Measurements from ENCODE around the gene EXOSC10. TPM values are rescaled to one million over a fixed set of nuclear protein-coding genes. Genes with fewer than 3 reads are reported as not detected.
"Not testable (repeated sequence)": the region's sequence is repeated elsewhere in the genome, so short reads cannot be mapped to it uniquely, and the experiment has no call there.

The EXOSC10 gene
- total RNA-seq, 1 donor from 2014 or later: 104 TPM

DNA sequence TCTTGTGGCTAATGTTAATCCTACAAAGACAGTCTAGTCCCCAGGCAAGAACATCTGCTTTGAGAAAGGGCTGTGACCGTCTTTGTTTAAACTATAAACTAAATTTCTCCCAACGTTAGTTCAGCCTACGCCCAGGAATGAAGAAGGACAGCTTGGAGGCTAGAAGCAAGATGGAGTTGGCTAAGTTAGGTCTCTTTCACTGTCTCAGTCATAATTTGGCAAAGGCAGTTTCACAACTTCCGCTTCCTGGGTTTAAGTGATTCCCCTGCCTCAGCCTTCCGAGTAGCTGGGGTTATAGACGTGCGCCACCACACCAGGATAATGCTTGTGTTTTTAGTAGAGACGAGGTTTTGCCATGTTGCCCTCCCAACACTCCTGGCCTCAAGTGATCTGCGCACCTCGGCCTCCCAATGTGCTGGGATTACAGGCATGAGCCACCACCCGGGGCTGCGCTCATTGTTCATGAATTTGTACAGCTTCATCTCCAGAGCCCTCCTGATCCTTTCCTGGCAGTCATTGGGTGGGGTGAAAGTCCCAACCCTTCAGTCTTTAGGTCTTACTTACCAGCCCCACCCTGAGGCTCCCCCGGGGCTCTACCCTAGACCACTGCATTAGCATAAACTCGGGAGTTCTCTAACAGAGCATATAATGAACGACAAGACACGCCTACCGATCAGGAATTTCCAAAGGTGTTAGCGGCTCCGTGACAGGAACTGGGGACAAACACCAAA lies 47.7 kb downstream of the EXOSC10 start:
- H3K9me3 Mint-ChIP-seq (ENCODE audit: low read depth): no peaks in the 10 kb centered on the region
- TF ChIP-seq, protein P1, sequence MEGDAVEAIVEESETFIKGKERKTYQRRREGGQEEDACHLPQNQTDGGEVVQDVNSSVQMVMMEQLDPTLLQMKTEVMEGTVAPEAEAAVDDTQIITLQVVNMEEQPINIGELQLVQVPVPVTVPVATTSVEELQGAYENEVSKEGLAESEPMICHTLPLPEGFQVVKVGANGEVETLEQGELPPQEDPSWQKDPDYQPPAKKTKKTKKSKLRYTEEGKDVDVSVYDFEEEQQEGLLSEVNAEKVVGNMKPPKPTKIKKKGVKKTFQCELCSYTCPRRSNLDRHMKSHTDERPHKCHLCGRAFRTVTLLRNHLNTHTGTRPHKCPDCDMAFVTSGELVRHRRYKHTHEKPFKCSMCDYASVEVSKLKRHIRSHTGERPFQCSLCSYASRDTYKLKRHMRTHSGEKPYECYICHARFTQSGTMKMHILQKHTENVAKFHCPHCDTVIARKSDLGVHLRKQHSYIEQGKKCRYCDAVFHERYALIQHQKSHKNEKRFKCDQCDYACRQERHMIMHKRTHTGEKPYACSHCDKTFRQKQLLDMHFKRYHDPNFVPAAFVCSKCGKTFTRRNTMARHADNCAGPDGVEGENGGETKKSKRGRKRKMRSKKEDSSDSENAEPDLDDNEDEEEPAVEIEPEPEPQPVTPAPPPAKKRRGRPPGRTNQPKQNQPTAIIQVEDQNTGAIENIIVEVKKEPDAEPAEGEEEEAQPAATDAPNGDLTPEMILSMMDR (IDR thresholded peaks at IDR 0.05; ENCODE audit: unreplicated experiment): no peak
- peaks cover 5% of the 10 kb centered on the region for H3K4me1 Mint-ChIP-seq (ENCODE audit: low read depth)
- H3K27me3 Mint-ChIP-seq: no peaks in the 10 kb centered on the region
- H3K4me3 Mint-ChIP-seq (ENCODE audit: low read depth): no peak overlapping the region
- H3K27ac Mint-ChIP-seq: no peak overlapping the region
- peaks cover 2% of the 10 kb centered on the region for H3K36me3 Mint-ChIP-seq (ENCODE audit: insufficient read depth)
- DNase-seq (ENCODE audit: low spot score, unreplicated experiment): no peak

GRCh38 chr1:11051121-11051520 lies 48.5 kb downstream of the EXOSC10 start:
- DNase-seq (ENCODE audit: low spot score, unreplicated experiment); H3K27me3 Mint-ChIP-seq; H3K27ac Mint-ChIP-seq; H3K4me1 Mint-ChIP-seq (ENCODE audit: low read depth); H3K36me3 Mint-ChIP-seq (ENCODE audit: insufficient read depth); H3K9me3 Mint-ChIP-seq (ENCODE audit: low read depth); H3K4me3 Mint-ChIP-seq (ENCODE audit: low read depth): not testable (repeated sequence)

DNA sequence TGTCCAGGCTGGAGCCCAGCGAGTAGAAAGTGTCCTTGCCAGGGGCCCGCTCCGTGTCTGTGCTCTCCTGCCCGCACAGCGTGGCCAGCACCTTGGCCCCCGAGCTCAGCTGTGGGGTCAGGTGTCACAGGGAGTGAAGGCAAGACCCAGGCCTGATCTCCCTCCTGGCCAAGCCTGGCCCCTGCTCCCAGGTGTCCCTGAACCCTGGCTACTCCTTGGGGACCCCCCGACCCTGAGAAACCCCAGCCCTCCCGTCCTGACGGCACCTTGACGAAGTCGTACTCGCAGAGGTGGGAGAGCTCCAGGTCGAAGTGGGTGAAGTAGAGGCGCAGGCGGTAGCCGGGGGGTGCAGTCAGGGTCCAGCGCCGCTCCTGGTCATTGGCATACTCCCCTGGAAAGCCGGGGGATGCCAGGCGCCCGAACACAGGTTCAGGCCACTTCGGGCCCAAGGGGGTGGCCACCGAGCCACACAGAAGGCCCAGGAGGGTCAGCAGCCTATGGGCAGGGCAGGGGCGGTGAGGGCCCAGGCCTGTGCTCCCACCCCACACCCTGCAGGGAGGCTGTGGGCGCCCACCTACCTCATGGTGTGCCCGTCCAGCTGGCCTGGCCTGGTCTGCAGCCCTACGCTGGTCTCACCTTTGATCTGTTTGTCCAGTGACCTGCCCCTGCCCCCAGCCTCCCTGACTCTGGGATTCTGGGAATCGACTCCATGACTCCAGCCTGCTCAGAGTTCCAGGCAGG lies 52.9 kb downstream of the EXOSC10 start, which contains the start of gene MASP2:
Gene MASP2, minus strand, starts transcription at position 615 of the 741 bp plus-strand sequence. Its CDS starts 32 bp downstream, at position 583.
- H3K27me3 Mint-ChIP-seq: no peaks in the 10 kb centered on the region
- no peaks in the 10 kb centered on the region for H3K9me3 Mint-ChIP-seq (ENCODE audit: low read depth)
- no peak for DNase-seq (ENCODE audit: low spot score, unreplicated experiment)
- no peaks in the 10 kb centered on the region for H3K36me3 Mint-ChIP-seq (ENCODE audit: insufficient read depth)
- peaks cover 3% of the 10 kb centered on the region for H3K4me1 Mint-ChIP-seq (ENCODE audit: low read depth)
- H3K27ac Mint-ChIP-seq: no peak within 1 kb of the TSS
- H3K4me3 Mint-ChIP-seq (ENCODE audit: low read depth): no peak within 1 kb of the TSS
- TF ChIP-seq, protein P1 (IDR thresholded peaks at IDR 0.05; ENCODE audit: unreplicated experiment): no peak

DNA sequence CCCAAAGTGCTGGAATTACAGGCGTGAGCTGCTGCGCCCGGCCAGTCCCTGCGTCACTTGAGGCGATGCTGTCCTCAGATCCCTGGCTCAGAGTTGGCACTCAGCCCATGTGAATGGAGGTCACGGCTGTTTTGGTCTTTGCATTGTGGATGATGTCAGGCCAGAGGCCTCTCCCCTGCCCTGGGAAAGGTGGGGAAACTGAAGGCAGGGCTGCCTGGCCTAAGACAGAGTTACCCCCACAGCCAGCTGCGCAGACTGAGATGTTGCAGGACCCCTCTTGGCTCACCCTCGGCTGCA lies 53.5 kb downstream of the EXOSC10 start:
- Mint-ChIP-seq H3K27me3 (no peaks in the 10 kb centered on the region), H3K4me3 (ENCODE audit: low read depth) (no peak overlapping the region), H3K9me3 (ENCODE audit: low read depth) (no peaks in the 10 kb centered on the region), H3K4me1 (ENCODE audit: low read depth) (peaks cover 3% of the 10 kb centered on the region), H3K36me3 (ENCODE audit: insufficient read depth) (no peaks in the 10 kb centered on the region), H3K27ac (no peak overlapping the region)
- TF ChIP-seq, protein P1 (IDR thresholded peaks at IDR 0.05; ENCODE audit: unreplicated experiment): no peak
- no peak for DNase-seq (ENCODE audit: low spot score, unreplicated experiment)

- H3K4me3 Mint-ChIP-seq (ENCODE audit: low read depth): no peak overlapping the region
- H3K36me3 Mint-ChIP-seq (ENCODE audit: insufficient read depth): no peaks in the 10 kb centered on the region
- TF ChIP-seq, protein P1 (IDR thresholded peaks at IDR 0.05; ENCODE audit: unreplicated experiment): no peak
- H3K27ac Mint-ChIP-seq: no peak overlapping the region
- H3K9me3 Mint-ChIP-seq (ENCODE audit: low read depth): no peaks in the 10 kb centered on the region
- peaks cover 3% of the 10 kb centered on the region for H3K4me1 Mint-ChIP-seq (ENCODE audit: low read depth)
- no peak for DNase-seq (ENCODE audit: low spot score, unreplicated experiment)
- no peaks in the 10 kb centered on the region for H3K27me3 Mint-ChIP-seq
These were observed 54.0 kb downstream of the EXOSC10 start for GRCh38 chr1:11045428-11046269.

Data from progenitor cell of endocrine pancreas (in vitro differentiated cells).